ENCODE data around the gene BOD1L2. TPM values are rescaled to one million over a fixed set of nuclear protein-coding genes. Genes with fewer than 3 reads are reported as not detected.

Gene BOD1L2
- total and polyA plus RNA-seq, 4 donors, result not detected

- H3K4me3 ChIP-seq, result no peak overlapping the region
- TF ChIP-seq CTCF (IDR thresholded peaks at IDR 0.05; ENCODE audit: control extremely low read depth, extremely low read depth), result no peak
- ATAC-seq (ENCODE audit: insufficient read depth, low FRiP score), result no peak
- H3K36me3 ChIP-seq (ENCODE audit: control insufficient read depth in 4 of 4, insufficient read depth in 4 of 4, low read length in 4 of 4), result no peaks in the 10 kb centered on the region
- no peak overlapping the region for H3K27ac ChIP-seq (ENCODE audit: low read depth in 1 of 2, low read length in 1 of 2)
- no peaks in the 10 kb centered on the region for H3K4me1 ChIP-seq (ENCODE audit: control insufficient read depth in 5 of 5, insufficient read depth in 5 of 5, low read length in 5 of 5)
- H3K9ac ChIP-seq (ENCODE audit: insufficient read depth in 1 of 2, low read length in 2 of 2), result no peak overlapping the region
- H3K27me3 ChIP-seq (ENCODE audit: control insufficient read depth in 3 of 3, insufficient read depth in 3 of 3, low read length in 2 of 3), result no peaks in the 10 kb centered on the region
- no peak for DNase-seq
- peaks cover 0 to 16% (median 0%) of the 10 kb centered on the region in 4 donors for H3K9me3 ChIP-seq (ENCODE audit: control insufficient read depth in 4 of 4, insufficient read depth in 3 of 4, low read length in 3 of 4)
- WGBS, 2 donors, result 57 to 63% methylated on average over 6 of the region's 6 CpGs
Measured at GRCh38 chr18:57188851-57189557, 42.1 kb downstream of the BOD1L2 start.

- H3K9me3 ChIP-seq (ENCODE audit: control insufficient read depth in 4 of 4, insufficient read depth in 3 of 4, low read length in 3 of 4), result peaks cover 0 to 16% (median 0%) of the 10 kb centered on the region in 4 donors
- no peak overlapping the region for H3K9ac ChIP-seq (ENCODE audit: insufficient read depth in 1 of 2, low read length in 2 of 2)
- ATAC-seq (ENCODE audit: insufficient read depth, low FRiP score) (no peak), DNase-seq (no peak)
- H3K4me1 ChIP-seq (ENCODE audit: control insufficient read depth in 5 of 5, insufficient read depth in 5 of 5, low read length in 5 of 5), result no peaks in the 10 kb centered on the region
- TF ChIP-seq CTCF (IDR thresholded peaks at IDR 0.05; ENCODE audit: control extremely low read depth, extremely low read depth), result no peak
- no peaks in the 10 kb centered on the region for H3K36me3 ChIP-seq (ENCODE audit: control insufficient read depth in 4 of 4, insufficient read depth in 4 of 4, low read length in 4 of 4)
- no peaks in the 10 kb centered on the region for H3K27me3 ChIP-seq (ENCODE audit: control insufficient read depth in 3 of 3, insufficient read depth in 3 of 3, low read length in 2 of 3)
- H3K27ac ChIP-seq (ENCODE audit: low read depth in 1 of 2, low read length in 1 of 2), result no peak overlapping the region
- H3K4me3 ChIP-seq, result no peak overlapping the region
- 78 to 84% methylated on average over 1 of the region's 1 CpG for WGBS, 2 donors
Measured at GRCh38 chr18:57190026-57190425, 43.1 kb downstream of the BOD1L2 start.

DNA sequence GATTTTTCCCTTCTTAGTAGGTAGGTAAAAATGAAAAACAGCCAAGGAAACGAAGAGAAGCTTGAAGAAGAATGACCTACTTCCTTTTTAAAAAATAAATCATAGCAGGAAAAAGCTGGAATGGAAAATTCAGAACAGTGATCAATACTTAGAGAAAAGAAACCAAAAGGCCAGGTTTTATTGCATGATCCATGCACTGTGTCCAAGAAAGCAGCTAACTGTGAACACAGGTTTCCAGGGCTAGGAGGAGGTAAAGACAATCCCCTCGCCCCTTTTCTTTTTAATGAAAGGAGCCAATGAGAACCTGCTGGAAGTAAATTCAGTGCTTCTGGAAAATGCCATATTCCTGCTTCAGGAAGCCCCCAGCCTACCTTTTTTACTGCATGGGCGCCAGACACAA, 47.2 kb downstream of the BOD1L2 start:
- no peak for DNase-seq
- Histone ChIP-seq H3K4me3 (no peak overlapping the region), H3K36me3 (ENCODE audit: control insufficient read depth in 4 of 4, insufficient read depth in 4 of 4, low read length in 4 of 4) (no peaks in the 10 kb centered on the region), H3K9ac (ENCODE audit: insufficient read depth in 1 of 2, low read length in 2 of 2) (no peak overlapping the region), H3K27ac (ENCODE audit: low read depth in 1 of 2, low read length in 1 of 2) (no peak overlapping the region), H3K27me3 (ENCODE audit: control insufficient read depth in 3 of 3, insufficient read depth in 3 of 3, low read length in 2 of 3) (no peaks in the 10 kb centered on the region), H3K4me1 (ENCODE audit: control insufficient read depth in 5 of 5, insufficient read depth in 5 of 5, low read length in 5 of 5) (no peaks in the 10 kb centered on the region), H3K9me3 (ENCODE audit: control insufficient read depth in 4 of 4, insufficient read depth in 3 of 4, low read length in 3 of 4) (peaks cover 0 to 7% (median 0%) of the 10 kb centered on the region in 4 donors)
- ATAC-seq (ENCODE audit: insufficient read depth, low FRiP score), result no peak
- no peak for TF ChIP-seq CTCF (IDR thresholded peaks at IDR 0.05; ENCODE audit: control extremely low read depth, extremely low read depth)
- WGBS, 2 donors, result 49 to 51% methylated on average over 3 of the region's 3 CpGs

DNA sequence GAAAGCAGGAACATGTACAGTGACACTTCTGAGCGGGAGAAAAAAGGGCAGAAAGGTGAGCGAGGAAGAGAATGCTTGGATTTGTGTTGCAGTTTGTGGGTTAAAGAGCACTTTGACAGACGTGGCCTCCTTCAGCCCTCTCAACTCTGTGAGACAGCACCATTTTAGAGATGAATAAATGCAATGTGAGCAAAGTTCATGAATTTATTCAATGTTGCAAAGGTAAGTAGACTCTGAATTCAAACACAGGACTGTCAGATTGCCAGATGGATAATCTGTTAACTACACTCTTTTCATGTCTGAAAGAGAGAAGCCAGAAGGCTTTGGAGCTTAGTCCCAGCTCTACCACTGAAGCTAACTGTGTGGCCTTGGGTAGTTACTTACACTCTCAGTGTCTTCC, 47.7 kb downstream of the BOD1L2 start:
- H3K27ac ChIP-seq (ENCODE audit: low read depth in 1 of 2, low read length in 1 of 2), result no peak overlapping the region
- peaks cover 0 to 7% (median 0%) of the 10 kb centered on the region in 4 donors for H3K9me3 ChIP-seq (ENCODE audit: control insufficient read depth in 4 of 4, insufficient read depth in 3 of 4, low read length in 3 of 4)
- H3K4me3 ChIP-seq, result no peak overlapping the region
- no peak for DNase-seq
- H3K36me3 ChIP-seq (ENCODE audit: control insufficient read depth in 4 of 4, insufficient read depth in 4 of 4, low read length in 4 of 4), result no peaks in the 10 kb centered on the region
- H3K4me1 ChIP-seq (ENCODE audit: control insufficient read depth in 5 of 5, insufficient read depth in 5 of 5, low read length in 5 of 5), result no peaks in the 10 kb centered on the region
- no peak for TF ChIP-seq CTCF (IDR thresholded peaks at IDR 0.05; ENCODE audit: control extremely low read depth, extremely low read depth)
- ATAC-seq (ENCODE audit: insufficient read depth, low FRiP score), result no peak
- 57 to 80% methylated on average over 3 of the region's 3 CpGs for WGBS, 2 donors
- H3K27me3 ChIP-seq (ENCODE audit: control insufficient read depth in 3 of 3, insufficient read depth in 3 of 3, low read length in 2 of 3), result no peaks in the 10 kb centered on the region
- H3K9ac ChIP-seq (ENCODE audit: insufficient read depth in 1 of 2, low read length in 2 of 2), result no peak overlapping the region

Measured in lung (tissue), 12 donors.